Measurements from ENCODE around the gene CTRB1.

DNA sequence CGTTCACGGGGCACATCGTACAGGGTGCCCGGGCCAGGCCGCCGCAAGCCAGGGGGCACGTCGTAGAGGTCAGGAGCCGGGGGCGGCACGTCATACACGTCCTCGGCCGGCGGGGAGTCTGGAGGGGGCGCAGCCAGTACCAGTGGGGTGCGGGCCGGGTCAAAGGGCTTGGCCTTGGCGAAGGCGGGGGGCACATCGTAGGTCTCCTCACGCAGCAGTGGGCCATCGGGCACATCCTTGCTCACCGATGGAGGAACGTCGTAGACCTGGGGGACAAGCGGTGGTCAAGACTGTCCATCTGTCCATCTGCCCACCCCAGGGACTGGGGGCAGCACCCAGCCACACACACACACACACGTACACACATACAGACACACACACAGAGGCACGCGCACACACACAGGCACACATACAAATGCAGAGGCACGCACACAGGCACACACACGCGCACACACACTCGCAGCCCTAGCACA is 17.0 kb downstream of the CTRB1 start:
- TF ChIP-seq POLR2AphosphoS5 (IDR thresholded peaks at IDR 0.05), result no peak
- TF ChIP-seq, protein P1, sequence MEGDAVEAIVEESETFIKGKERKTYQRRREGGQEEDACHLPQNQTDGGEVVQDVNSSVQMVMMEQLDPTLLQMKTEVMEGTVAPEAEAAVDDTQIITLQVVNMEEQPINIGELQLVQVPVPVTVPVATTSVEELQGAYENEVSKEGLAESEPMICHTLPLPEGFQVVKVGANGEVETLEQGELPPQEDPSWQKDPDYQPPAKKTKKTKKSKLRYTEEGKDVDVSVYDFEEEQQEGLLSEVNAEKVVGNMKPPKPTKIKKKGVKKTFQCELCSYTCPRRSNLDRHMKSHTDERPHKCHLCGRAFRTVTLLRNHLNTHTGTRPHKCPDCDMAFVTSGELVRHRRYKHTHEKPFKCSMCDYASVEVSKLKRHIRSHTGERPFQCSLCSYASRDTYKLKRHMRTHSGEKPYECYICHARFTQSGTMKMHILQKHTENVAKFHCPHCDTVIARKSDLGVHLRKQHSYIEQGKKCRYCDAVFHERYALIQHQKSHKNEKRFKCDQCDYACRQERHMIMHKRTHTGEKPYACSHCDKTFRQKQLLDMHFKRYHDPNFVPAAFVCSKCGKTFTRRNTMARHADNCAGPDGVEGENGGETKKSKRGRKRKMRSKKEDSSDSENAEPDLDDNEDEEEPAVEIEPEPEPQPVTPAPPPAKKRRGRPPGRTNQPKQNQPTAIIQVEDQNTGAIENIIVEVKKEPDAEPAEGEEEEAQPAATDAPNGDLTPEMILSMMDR (IDR thresholded peaks at IDR 0.05), result no peak
- TF ChIP-seq POLR2A (IDR thresholded peaks at IDR 0.05), result no peak
- TF ChIP-seq EP300 (IDR thresholded peaks at IDR 0.05), result no peak

Measured in upper lobe of left lung (tissue), 4 donors.